ENCODE measurements around the gene SCARF2. TPM values are rescaled to one million over a fixed set of nuclear protein-coding genes. Genes with fewer than 3 reads are reported as not detected.

SCARF2 gene
- total and polyA plus RNA-seq, 12 donors, result 1.8 to 5.3 (median 3.3) TPM

DNA sequence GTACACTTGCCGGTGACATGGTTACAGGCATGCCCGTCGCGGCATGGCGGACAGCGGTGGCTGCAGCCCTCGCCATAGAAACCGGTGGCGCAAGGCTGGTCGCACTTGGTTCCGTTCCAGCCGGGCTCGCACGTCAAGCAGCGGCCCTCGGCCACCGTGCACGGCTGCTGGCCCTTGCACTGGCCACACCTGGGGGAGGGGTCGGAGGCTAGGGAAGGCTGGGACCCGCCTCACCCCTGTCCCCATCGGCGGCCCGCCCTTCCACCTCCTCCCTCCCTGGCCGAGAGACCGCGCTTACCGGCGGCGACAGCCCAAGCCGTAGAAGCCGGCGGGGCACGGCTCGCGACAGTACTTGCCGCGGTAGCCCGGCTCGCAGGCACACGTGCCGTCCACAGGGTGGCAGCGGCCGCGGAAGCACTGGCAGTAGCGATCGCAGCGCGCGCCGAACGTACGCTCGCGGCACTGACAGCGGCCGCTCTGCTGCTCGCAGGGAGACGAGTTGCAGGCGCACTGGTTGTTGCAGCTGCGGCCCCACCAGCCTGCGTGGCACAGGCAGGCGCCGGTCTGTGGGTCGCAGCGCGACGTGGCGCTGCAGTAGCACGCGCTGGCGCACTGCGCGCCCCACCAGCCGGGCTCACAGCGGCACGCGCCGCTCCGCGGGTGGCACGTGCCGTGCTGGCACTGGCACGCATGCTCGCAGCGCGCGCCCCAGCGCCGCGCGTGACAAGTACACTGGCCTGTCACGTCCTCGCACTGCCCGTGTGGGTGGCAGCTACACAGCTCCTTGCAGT is 6.7 kb downstream of the SCARF2 start:
- Histone ChIP-seq H3K36me3 (peaks cover 0 to 50% (median 3%) of the 10 kb centered on the region in 9 donors), H3K4me3 (peak overlapping the region in 7 of 10 donors; percentile 10 to 61 (median 12)), H3K27ac (no peak overlapping the region), H3K9me3 (no peaks in the 10 kb centered on the region), H3K27me3 (peaks cover 0 to 94% (median 23%) of the 10 kb centered on the region in 7 donors), H3K4me1 (peaks cover 3 to 45% (median 26%) of the 10 kb centered on the region in 9 donors)
- peak in 7 of 8 donors; percentile 9 to 63 (median 39) for ATAC-seq
- intact Hi-C loops (cut with DNase I), result loop anchor here in 1 of 10 donors (10.0 kb wide), 1 partner anchor 64 kb away; the partner anchor contains the start of gene KLHL22
- DNase-seq, result peak in 1 of 2 donors; percentile 44
- WGBS, 2 donors, result 28 to 52% methylated on average over 94 of the region's 94 CpGs
- TF ChIP-seq, protein P1, sequence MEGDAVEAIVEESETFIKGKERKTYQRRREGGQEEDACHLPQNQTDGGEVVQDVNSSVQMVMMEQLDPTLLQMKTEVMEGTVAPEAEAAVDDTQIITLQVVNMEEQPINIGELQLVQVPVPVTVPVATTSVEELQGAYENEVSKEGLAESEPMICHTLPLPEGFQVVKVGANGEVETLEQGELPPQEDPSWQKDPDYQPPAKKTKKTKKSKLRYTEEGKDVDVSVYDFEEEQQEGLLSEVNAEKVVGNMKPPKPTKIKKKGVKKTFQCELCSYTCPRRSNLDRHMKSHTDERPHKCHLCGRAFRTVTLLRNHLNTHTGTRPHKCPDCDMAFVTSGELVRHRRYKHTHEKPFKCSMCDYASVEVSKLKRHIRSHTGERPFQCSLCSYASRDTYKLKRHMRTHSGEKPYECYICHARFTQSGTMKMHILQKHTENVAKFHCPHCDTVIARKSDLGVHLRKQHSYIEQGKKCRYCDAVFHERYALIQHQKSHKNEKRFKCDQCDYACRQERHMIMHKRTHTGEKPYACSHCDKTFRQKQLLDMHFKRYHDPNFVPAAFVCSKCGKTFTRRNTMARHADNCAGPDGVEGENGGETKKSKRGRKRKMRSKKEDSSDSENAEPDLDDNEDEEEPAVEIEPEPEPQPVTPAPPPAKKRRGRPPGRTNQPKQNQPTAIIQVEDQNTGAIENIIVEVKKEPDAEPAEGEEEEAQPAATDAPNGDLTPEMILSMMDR (IDR thresholded peaks at IDR 0.05), result peak in 7 of 9 donors; percentile 4 to 45 (median 29)

DNA sequence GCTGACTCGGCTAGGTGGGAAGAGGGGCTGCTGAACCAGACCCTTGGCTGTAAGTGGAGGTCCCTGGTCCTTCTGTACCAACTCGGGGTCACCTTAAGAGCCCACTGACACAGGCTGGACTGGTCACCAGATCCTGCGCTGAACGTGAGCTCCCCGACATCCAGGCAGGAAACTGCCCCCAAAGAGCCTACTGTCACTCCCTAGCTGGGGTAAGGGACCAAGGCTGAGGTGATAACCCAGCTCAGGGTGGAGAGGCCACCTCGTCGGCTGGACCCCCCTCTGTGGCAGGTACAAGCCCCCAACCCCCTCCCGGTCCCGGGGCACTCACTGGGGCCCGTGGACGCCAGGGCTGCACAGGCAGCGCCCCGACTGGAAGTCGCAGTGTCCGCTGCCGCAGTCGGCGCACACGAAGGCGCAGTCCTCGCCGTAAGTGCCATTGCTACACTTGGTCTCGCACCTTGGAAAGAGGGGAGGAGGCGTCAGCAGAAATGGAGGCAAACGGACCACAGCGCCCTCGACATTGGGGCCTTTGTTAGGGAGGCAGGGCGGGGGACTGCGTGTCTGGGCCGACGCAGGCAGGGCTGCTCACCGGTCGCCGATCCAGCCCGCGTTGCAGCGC is 7.4 kb downstream of the SCARF2 start:
- TF ChIP-seq, protein P1 (IDR thresholded peaks at IDR 0.05), result no peak
- DNase-seq (no peak), ATAC-seq (no peak)
- Histone ChIP-seq H3K4me1 (peaks cover 0 to 39% (median 20%) of the 10 kb centered on the region in 9 donors), H3K27me3 (peaks cover 0 to 93% (median 16%) of the 10 kb centered on the region in 7 donors), H3K36me3 (peaks cover 0 to 53% (median 3%) of the 10 kb centered on the region in 9 donors), H3K4me3 (peak overlapping the region in 3 of 10 donors; percentile 19 to 61 (median 24)), H3K27ac (no peak overlapping the region), H3K9me3 (no peaks in the 10 kb centered on the region)
- WGBS, 2 donors, result 63% methylated on average over 37 of the region's 37 CpGs
- intact Hi-C loops (cut with DNase I), result loop anchor here in 1 of 10 donors (10.0 kb wide), 1 partner anchor 65 kb away; the partner anchor contains the start of gene KLHL22

DNA sequence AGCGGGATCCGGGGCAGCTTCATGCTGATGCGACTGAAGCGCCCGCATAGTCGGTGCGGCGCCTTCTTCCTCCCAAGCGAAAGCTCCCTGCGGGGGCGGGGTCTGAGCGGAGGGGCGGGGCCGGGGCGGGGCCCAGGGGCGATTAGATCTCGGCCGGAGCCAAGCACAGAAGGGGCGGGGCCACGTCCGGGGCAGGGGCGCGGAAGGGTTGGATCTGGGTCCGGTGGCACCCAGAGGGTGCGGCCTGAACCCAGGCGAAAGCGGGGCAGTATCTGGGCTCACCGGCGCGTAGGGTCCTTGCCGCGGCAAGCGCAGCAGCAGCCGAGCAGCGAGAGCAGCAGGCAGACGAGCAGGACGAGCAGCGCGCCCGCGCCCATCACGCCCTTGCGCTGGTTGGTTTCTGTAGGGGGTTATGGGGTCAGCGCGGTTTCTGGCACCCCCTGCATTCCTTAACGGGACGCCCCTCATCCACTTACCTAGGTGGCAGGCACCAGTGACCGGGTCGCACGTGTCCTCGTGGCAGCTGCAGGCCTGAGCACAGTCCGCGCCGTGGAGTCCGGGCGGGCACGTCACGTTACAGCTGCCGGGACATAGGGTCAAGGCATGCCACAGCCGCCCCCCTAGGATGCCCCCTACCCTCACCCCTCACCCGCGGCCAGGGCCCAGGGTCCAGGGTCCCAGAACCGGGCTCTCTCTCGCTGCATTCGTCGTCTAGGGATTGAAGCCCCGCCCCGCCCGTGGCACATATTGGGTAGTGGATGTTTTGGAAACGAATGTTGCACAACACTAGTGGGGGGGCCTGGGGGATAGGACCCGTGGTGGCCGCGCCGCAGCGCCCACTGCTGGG is 8.1 kb downstream of the SCARF2 start:
- ATAC-seq (peak in 3 of 8 donors; percentile 7 to 44 (median 8)), DNase-seq (peak in 1 of 2 donors; percentile 66)
- Histone ChIP-seq H3K27me3 (peaks cover 0 to 93% (median 15%) of the 10 kb centered on the region in 7 donors), H3K27ac (no peak overlapping the region), H3K4me3 (peak overlapping the region in 9 of 10 donors; percentile 14 to 61 (median 24)), H3K4me1 (peaks cover 2 to 40% (median 19%) of the 10 kb centered on the region in 9 donors), H3K9me3 (no peaks in the 10 kb centered on the region), H3K36me3 (peaks cover 0 to 56% (median 3%) of the 10 kb centered on the region in 9 donors)
- TF ChIP-seq, protein P1 (IDR thresholded peaks at IDR 0.05), result no peak
- intact Hi-C loops (cut with DNase I), result loop anchor here in 2 of 10 donors (10.0 kb wide), 2 partner anchors 65 to 135 kb away; partner anchors contain the start of gene KLHL22 (in 1 of the 2)
- WGBS, 2 donors, result 45 to 61% methylated on average over 75 of the region's 75 CpGs

Data from heart right ventricle (tissue), 16 donors.